WTC11 (cell line): ENCODE data around the gene TRIM46. TPM values are rescaled to one million over a fixed set of nuclear protein-coding genes. Genes with fewer than 3 reads are reported as not detected.

Source experiments
- ATAC-seq: fragments of 200-7000 bp; cut with Tn5 transposase; 2 replicates; pipeline ENCODE4 v1.10.0; 2021; ENCODE audit warnings: mild to moderate bottlenecking, moderate library complexity
- CTCF ChIA-PET: fragments of 300-600 bp; sonication (Branson Sonifier 250); formaldehyde crosslinking; loops from one replicate; lab custom pipeline; 2021; ENCODE audit warnings: antibody characterized with exemption; lab: Charles Lee
- POLR2A ChIA-PET: fragments of 350-600 bp; sonication (Branson Sonifier 250); formaldehyde crosslinking; loops from one replicate; lab custom pipeline; 2021; ENCODE audit warnings: antibody characterized with exemption; lab: Charles Lee
- DNase-seq: peaks from one replicate; pipeline ENCODE4 v3.0.0; 2021; ENCODE audit warnings: low spot score
- H3K27ac Mint-ChIP-seq: 2 replicates; pipeline ENCODE4 v1.8.0; 2021; ENCODE audit warnings: mixed read lengths
- H3K27me3 Mint-ChIP-seq: 2 replicates; pipeline ENCODE4 v1.8.0; 2021; ENCODE audit warnings: low read depth, mild to moderate bottlenecking, moderate library complexity, mixed read lengths
- H3K36me3 Mint-ChIP-seq: 2 replicates; pipeline ENCODE4 v1.8.0; 2021; ENCODE audit warnings: mixed read lengths
- H3K4me1 Mint-ChIP-seq: 2 replicates; pipeline ENCODE4 v1.8.0; 2022; ENCODE audit warnings: mixed read lengths
- H3K4me3 Mint-ChIP-seq: 2 replicates; pipeline ENCODE4 v1.8.0; 2021; ENCODE audit warnings: mild to moderate bottlenecking, moderate library complexity, mixed read lengths
- H3K9me3 Mint-ChIP-seq: 2 replicates; pipeline ENCODE4 v1.8.0; 2021; ENCODE audit warnings: mixed read lengths
- AR ChIP-seq: fragments of 250-450 bp; sonication (Bioruptor Pico); IDR thresholded peaks from 2 replicates; pipeline ENCODE4 v1.9.0; 2021; ENCODE audit warnings: mild to moderate bottlenecking
- ATF2 ChIP-seq: sonication (generic); formaldehyde crosslinking; IDR thresholded peaks from 2 replicates; pipeline ENCODE4 v1.8.1; 2022; ENCODE audit warnings: low read depth, missing genetic modification reagents, borderline replicate concordance
- ESRRA ChIP-seq: sonication (generic); formaldehyde crosslinking; IDR thresholded peaks from 2 replicates; pipeline ENCODE4 v1.8.1; 2022; ENCODE audit warnings: mild to moderate bottlenecking, missing genetic modification reagents, borderline replicate concordance
- ETV6 ChIP-seq: sonication (generic); formaldehyde crosslinking; IDR thresholded peaks from 2 replicates; pipeline ENCODE4 v1.8.1; 2022; ENCODE audit warnings: mild to moderate bottlenecking, missing genetic modification reagents
- FOXJ3 ChIP-seq: sonication (generic); formaldehyde crosslinking; IDR thresholded peaks from 2 replicates; pipeline ENCODE4 v1.9.0; 2021; ENCODE audit warnings: missing genetic modification reagents, mild to moderate bottlenecking, borderline replicate concordance
- FOXP1 ChIP-seq: sonication (generic); formaldehyde crosslinking; IDR thresholded peaks from 2 replicates; pipeline ENCODE4 v1.8.0; 2022; ENCODE audit warnings: missing genetic modification reagents, mild to moderate bottlenecking, moderate library complexity, borderline replicate concordance
- GABPB1 ChIP-seq: sonication (generic); formaldehyde crosslinking; IDR thresholded peaks from 2 replicates; pipeline ENCODE4 v1.8.1; 2023; ENCODE audit warnings: mild to moderate bottlenecking, missing genetic modification reagents
- JUN ChIP-seq: sonication (generic); formaldehyde crosslinking; IDR thresholded peaks from 2 replicates; pipeline ENCODE4 v1.8.0; 2023; ENCODE audit warnings: mild to moderate bottlenecking, missing genetic modification reagents
- MLX ChIP-seq: sonication (generic); formaldehyde crosslinking; IDR thresholded peaks from 2 replicates; pipeline ENCODE4 v1.8.1; 2023; ENCODE audit warnings: mild to moderate bottlenecking, missing genetic modification reagents, moderate library complexity
- SMAD4 ChIP-seq: sonication (generic); formaldehyde crosslinking; IDR thresholded peaks from 2 replicates; pipeline ENCODE4 v1.8.0; 2022; ENCODE audit warnings: mild to moderate bottlenecking, missing genetic modification reagents
- SOX15 ChIP-seq: fragments of 250-450 bp; sonication (Bioruptor Pico); IDR thresholded peaks from 2 replicates; pipeline ENCODE4 v1.9.0; 2021; ENCODE audit warnings: mild to moderate bottlenecking
- TCF7 ChIP-seq: sonication (generic); formaldehyde crosslinking; IDR thresholded peaks from 2 replicates; pipeline ENCODE4 v1.8.0; 2022; ENCODE audit warnings: mild to moderate bottlenecking, low read depth, missing genetic modification reagents, moderate library complexity
- TEAD1 ChIP-seq: sonication (generic); formaldehyde crosslinking; IDR thresholded peaks from 2 replicates; pipeline ENCODE4 v1.8.0; 2022; ENCODE audit warnings: mild to moderate bottlenecking, missing genetic modification reagents
- USF2 ChIP-seq: sonication (generic); formaldehyde crosslinking; IDR thresholded peaks from 2 replicates; pipeline ENCODE4 v1.8.1; 2023; ENCODE audit warnings: mild to moderate bottlenecking, missing genetic modification reagents, moderate library complexity
- ZBTB21 ChIP-seq: sonication (generic); formaldehyde crosslinking; IDR thresholded peaks from 2 replicates; pipeline ENCODE4 v1.8.1; 2023; ENCODE audit warnings: mild to moderate bottlenecking, missing genetic modification reagents, borderline replicate concordance
- ZMAT4 ChIP-seq: fragments of 250-450 bp; sonication (Bioruptor Pico); IDR thresholded peaks from 2 replicates; pipeline ENCODE4 v1.9.0; 2021; ENCODE audit warnings: mild to moderate bottlenecking
- ZNF121 ChIP-seq: sonication (generic); formaldehyde crosslinking; IDR thresholded peaks from 2 replicates; pipeline ENCODE4 v1.8.0; 2023; ENCODE audit warnings: missing genetic modification reagents
- ZNF138 ChIP-seq: sonication (generic); formaldehyde crosslinking; conservative IDR thresholded peaks from 2 replicates; pipeline ENCODE4 v1.8.1; 2022; ENCODE audit warnings: mild to moderate bottlenecking, moderate library complexity, missing genetic modification reagents
- ZNF219 ChIP-seq: sonication (generic); formaldehyde crosslinking; IDR thresholded peaks from 2 replicates; pipeline ENCODE4 v1.8.0; 2023; ENCODE audit warnings: missing genetic modification reagents, mild to moderate bottlenecking, borderline replicate concordance
- ZNF317 ChIP-seq: sonication (generic); formaldehyde crosslinking; IDR thresholded peaks from 2 replicates; pipeline ENCODE4 v1.8.1; 2023; ENCODE audit warnings: low read depth, mild to moderate bottlenecking, moderate library complexity, missing genetic modification reagents, borderline replicate concordance
- ZSCAN18 ChIP-seq: fragments of 250-450 bp; sonication (Bioruptor Pico); IDR thresholded peaks from 2 replicates; pipeline ENCODE4 v2.1.2; 2022; ENCODE audit warnings: mild to moderate bottlenecking, moderate library complexity
- total RNA-seq: library from RNA; stranded (reverse); gene quantifications from 3 replicates; pipeline ENCODE4 v1.2.3, GENCODE V29; 2021

Gene TRIM46
- total RNA-seq, 1 experiment from 2014 or later: 22.1 TPM

- H3K9me3 Mint-ChIP-seq: no peaks in the 10 kb centered on the region
- no peak for DNase-seq
- H3K4me3 Mint-ChIP-seq: peak overlapping the region; percentile 90
- peaks cover 55% of the 10 kb centered on the region for H3K4me1 Mint-ChIP-seq
- TF ChIP-seq MLX (CRISPR knock-in tag) (no peak), TCF7 (CRISPR knock-in tag) (no peak), ZBTB21 (no peak), GABPB1 (peak; percentile 33; the same call in 1 of the 2 replicates), ZNF138 (no peak), USF2 (no peak), FOXP1 (CRISPR knock-in tag) (0 out of 2 replicates have a peak, but pooled peaks have one; percentile 40)
- H3K27ac Mint-ChIP-seq: no peak overlapping the region
- peaks cover 16% of the 10 kb centered on the region for H3K36me3 Mint-ChIP-seq
- peaks cover 50% of the 10 kb centered on the region for H3K27me3 Mint-ChIP-seq
- ChIA-PET CTCF (interaction anchor here (0.6 to 12.9 kb wide), 19 partner anchors 11 to 195 kb away, joined by 3 to 164 read pairs (median 4); partner anchors contain the start of genes EFNA3, EFNA4, KRTCAP2 and TRIM46), POLR2A (interaction anchor here (0.8 to 2.1 kb wide), 6 partner anchors 31 to 46 kb away, joined by 3 to 9 read pairs (median 4); partner anchors contain the start of gene KRTCAP2)
- no peak for ATAC-seq
Observed at GRCh38 chr1:155128755-155129473, 44.7 kb upstream of the TRIM46 start.

GRCh38 chr1:155130272-155131006, 43.2 kb upstream of the TRIM46 start:
- Mint-ChIP-seq H3K4me3 (peak overlapping the region; percentile 90), H3K27ac (peak overlapping the region; percentile 21; the same call in 1 of the 2 replicates), H3K9me3 (no peaks in the 10 kb centered on the region), H3K36me3 (peaks cover 16% of the 10 kb centered on the region), H3K4me1 (peaks cover 49% of the 10 kb centered on the region), H3K27me3 (peaks cover 35% of the 10 kb centered on the region)
- peak; percentile 59 for DNase-seq
- POLR2A ChIA-PET: interaction anchor here (1.5 kb wide), 2 partner anchors 33 to 43 kb away, joined by 4 to 9 read pairs; partner anchors contain the start of gene KRTCAP2
- peak; percentile 11 for ATAC-seq
- CTCF ChIA-PET: interaction anchor here (0.5 to 12.9 kb wide), 17 partner anchors 16 to 193 kb away, joined by 3 to 164 read pairs (median 5); partner anchors contain the start of genes KRTCAP2 and TRIM46
- TF ChIP-seq ZNF121 (no peak), AR (CRISPR knock-in tag) (no peak), JUN (no peak), ZBTB21 (no peak), TEAD1 (no peak), FOXJ3 (CRISPR knock-in tag) (no peak), ZNF317 (CRISPR knock-in tag) (no peak), ATF2 (CRISPR knock-in tag) (no peak), SOX15 (CRISPR knock-in tag) (no peak), ZNF219 (CRISPR knock-in tag) (no peak), SMAD4 (CRISPR knock-in tag) (no peak), ETV6 (no peak), ZSCAN18 (CRISPR knock-in tag) (no peak), ESRRA (CRISPR knock-in tag) (no peak), ZMAT4 (CRISPR knock-in tag) (no peak)
